Astrocyte of the spinal cord (primary cell): ENCODE data around the gene AMELX.
A peak's percentile ranks its signal among the peaks of the same experiment; 100 is the strongest.

Experiments
- DNase-seq: peaks from one replicate; pipeline ENCODE4 v3.0.0; 2011; ENCODE audit warnings: low read depth, low spot score
- H3K4me3 ChIP-seq: 2 replicates; pipeline ENCODE4 v1.5.1; 2011; ENCODE audit warnings: low read depth, mild to moderate bottlenecking, low read length, moderate library complexity
- in situ Hi-C: cut with HindIII; loops from 2 replicates; pipeline ENCODE4 v1.10.0; 2017; ENCODE audit warnings: low sequenced_read_pairs
- TF ChIP-seq, protein P1 (sequence below): IDR thresholded peaks from 2 replicates; pipeline ENCODE4 v1.5.1; 2012; ENCODE audit warnings: low read depth, mild to moderate bottlenecking, low read length, inconsistent platforms

Gene AMELX

DNA sequence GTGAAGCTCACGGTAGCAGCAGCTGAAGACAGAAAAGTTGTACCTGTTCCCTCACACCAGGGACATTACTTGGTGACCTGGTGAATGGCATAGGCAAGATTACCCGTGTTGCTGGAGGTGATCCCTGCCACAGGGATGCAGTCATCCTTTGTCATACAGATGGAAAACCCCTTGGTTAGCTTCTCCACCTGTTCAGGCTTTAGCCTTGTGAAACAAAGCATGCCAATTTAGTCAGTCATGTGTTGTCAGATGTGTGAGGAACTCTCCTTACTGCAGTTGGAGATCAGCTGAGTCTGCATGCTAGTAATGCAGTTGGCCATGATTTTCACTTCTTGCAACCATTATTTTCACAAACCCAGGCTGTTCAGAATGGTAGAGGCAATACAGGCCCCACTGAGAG lies 41.0 kb downstream of the AMELX start:
- no peak for DNase-seq
- TF ChIP-seq, protein P1, sequence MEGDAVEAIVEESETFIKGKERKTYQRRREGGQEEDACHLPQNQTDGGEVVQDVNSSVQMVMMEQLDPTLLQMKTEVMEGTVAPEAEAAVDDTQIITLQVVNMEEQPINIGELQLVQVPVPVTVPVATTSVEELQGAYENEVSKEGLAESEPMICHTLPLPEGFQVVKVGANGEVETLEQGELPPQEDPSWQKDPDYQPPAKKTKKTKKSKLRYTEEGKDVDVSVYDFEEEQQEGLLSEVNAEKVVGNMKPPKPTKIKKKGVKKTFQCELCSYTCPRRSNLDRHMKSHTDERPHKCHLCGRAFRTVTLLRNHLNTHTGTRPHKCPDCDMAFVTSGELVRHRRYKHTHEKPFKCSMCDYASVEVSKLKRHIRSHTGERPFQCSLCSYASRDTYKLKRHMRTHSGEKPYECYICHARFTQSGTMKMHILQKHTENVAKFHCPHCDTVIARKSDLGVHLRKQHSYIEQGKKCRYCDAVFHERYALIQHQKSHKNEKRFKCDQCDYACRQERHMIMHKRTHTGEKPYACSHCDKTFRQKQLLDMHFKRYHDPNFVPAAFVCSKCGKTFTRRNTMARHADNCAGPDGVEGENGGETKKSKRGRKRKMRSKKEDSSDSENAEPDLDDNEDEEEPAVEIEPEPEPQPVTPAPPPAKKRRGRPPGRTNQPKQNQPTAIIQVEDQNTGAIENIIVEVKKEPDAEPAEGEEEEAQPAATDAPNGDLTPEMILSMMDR = no peak
- H3K4me3 ChIP-seq = no peak overlapping the region
- in situ Hi-C loops = no loop called here

- DNase-seq = no peak
- TF ChIP-seq, protein P1 = no peak
- H3K4me3 ChIP-seq = no peak overlapping the region
- in situ Hi-C loops = no loop called here
Measured at GRCh38 chrX:11336201-11336600, 43.0 kb downstream of the AMELX start.

DNA sequence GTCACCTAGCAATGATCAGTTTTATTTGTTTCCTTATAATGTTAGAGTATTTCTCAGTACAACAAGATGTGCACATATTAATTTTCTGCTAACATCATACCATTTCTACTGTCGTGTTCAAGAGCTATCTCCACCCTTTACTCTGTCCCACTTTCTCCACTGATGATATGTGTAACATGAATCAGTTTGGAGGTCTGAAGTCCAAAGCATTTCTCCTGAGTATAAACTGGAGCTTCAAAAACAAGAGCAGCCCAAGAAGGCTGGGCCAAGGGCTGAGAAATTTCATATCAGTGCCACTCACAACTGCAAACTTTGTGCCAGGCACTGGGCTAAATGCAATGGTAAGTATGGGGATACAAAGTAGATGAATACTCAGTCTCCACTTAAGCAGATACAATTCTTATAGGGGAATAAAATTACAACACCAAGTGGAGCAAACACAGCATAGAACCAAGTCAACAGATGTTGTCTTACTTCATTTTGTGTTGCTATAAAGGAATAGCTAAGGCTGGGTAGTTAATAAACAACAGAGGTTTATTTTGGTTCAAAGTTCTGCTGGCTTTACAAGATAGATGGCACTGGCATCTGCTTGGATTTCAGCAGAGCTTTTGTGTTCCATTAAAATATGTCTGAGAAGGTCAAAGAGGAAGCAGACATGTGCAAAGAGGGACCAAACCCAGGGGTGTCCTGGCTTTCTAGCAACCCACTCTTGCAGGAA lies 44.2 kb downstream of the AMELX start:
- in situ Hi-C loops = no loop called here
- TF ChIP-seq, protein P1 = no peak

GRCh38 chrX:11341274-11342201 lies 48.3 kb downstream of the AMELX start:
- H3K4me3 ChIP-seq = no peak overlapping the region
- peak; percentile 72 for DNase-seq
- in situ Hi-C loops = no loop called here
- TF ChIP-seq, protein P1 = no peak

More for the DNA sequence above, 44.2 kb downstream of the AMELX start:
- H3K4me3 ChIP-seq = no peak overlapping the region
- DNase-seq = no peak

DNA sequence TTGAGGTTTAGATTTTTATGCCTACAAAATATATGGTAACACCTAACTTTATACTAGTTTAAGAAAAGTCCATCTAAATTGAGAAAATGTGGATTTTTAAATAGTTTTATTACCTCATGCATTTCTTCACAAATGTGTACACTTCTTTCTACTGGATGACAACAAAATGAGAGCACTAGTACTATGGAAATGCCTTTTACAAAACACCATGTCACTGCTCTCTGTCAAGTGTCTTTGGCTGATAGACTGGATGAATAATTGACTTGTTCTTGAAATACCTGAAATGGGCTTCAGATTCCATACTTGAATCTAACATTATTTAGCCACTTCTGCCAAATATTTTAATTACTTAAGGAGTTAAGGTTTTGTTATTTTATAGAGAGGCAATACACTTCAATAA lies 49.5 kb downstream of the AMELX start:
- TF ChIP-seq, protein P1 = no peak
- H3K4me3 ChIP-seq = no peak overlapping the region
- DNase-seq = no peak
- in situ Hi-C loops = no loop called here

GRCh38 chrX:11346121-11346682 lies 53.0 kb downstream of the AMELX start:
- TF ChIP-seq, protein P1 = no peak
- no peak overlapping the region for H3K4me3 ChIP-seq
- in situ Hi-C loops = no loop called here
- no peak for DNase-seq
